ENCODE measurements around the gene FBXL12.

DNA sequence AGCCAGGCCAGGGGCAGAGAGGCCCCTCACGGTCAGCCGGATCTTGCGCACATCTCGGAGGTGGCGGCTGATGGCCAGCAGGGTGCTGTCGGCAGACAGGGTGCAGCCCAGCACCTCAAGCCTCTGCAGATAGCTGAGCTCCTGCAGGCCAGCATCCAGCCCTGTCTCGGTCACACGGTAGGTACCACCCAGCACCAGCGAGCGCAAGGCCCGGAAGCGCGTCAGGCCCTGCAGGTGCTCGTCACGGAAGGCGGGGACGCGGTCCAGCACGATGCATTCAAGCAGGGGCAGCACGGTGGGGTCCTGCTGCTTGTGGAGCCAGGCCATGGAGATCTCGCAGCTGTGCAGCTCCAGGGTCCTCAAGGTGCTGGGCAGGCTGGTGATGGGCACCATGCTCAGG, 7.7 kb downstream of the FBXL12 start:
- TF ChIP-seq CTCF (IDR thresholded peaks at IDR 0.05) (no peak), POLR2A (IDR thresholded peaks at IDR 0.05) (no peak)

Data from Peyer's patch (tissue), 4 donors.